ENCODE measurements around the gene GRIP1. TPM values are rescaled to one million over a fixed set of nuclear protein-coding genes. Genes with fewer than 3 reads are reported as not detected.

GRIP1 gene
- total RNA-seq, 1 experiment from 2014 or later: 0.23 TPM

GRCh38 chr12:66644151-66644550, 34.7 kb downstream of the GRIP1 start:
- intact Hi-C loops (cut with micrococcal nuclease; ENCODE audit: unreplicated experiment): no loop called here
- H3K4me1 ChIP-seq: no peaks in the 10 kb centered on the region
- H3K36me3 Mint-ChIP-seq (ENCODE audit: insufficient read depth, unreplicated experiment): no peaks in the 10 kb centered on the region
- H3K27ac Mint-ChIP-seq (ENCODE audit: unreplicated experiment): no peak overlapping the region
- ChIA-PET CTCF (no interaction called here), POLR2A (no interaction called here)
- no peak overlapping the region for H3K4me3 ChIP-seq (ENCODE audit: low read depth, low read length)
- no TSS peak for BruUV-seq (replicated peaks)
- DNase-seq: no peak
- no peak overlapping the region for H3K4me3 Mint-ChIP-seq (ENCODE audit: unreplicated experiment)
- H3K4me1 Mint-ChIP-seq (ENCODE audit: low read depth, unreplicated experiment): no peaks in the 10 kb centered on the region
- H3K9me3 Mint-ChIP-seq (ENCODE audit: unreplicated experiment): no peaks in the 10 kb centered on the region
- H3K27me3 ChIP-seq (replicated peaks; ENCODE audit: control insufficient read depth, insufficient read depth, low read length): no peaks in the 10 kb centered on the region
- TF ChIP-seq, protein P1, sequence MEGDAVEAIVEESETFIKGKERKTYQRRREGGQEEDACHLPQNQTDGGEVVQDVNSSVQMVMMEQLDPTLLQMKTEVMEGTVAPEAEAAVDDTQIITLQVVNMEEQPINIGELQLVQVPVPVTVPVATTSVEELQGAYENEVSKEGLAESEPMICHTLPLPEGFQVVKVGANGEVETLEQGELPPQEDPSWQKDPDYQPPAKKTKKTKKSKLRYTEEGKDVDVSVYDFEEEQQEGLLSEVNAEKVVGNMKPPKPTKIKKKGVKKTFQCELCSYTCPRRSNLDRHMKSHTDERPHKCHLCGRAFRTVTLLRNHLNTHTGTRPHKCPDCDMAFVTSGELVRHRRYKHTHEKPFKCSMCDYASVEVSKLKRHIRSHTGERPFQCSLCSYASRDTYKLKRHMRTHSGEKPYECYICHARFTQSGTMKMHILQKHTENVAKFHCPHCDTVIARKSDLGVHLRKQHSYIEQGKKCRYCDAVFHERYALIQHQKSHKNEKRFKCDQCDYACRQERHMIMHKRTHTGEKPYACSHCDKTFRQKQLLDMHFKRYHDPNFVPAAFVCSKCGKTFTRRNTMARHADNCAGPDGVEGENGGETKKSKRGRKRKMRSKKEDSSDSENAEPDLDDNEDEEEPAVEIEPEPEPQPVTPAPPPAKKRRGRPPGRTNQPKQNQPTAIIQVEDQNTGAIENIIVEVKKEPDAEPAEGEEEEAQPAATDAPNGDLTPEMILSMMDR (IDR thresholded peaks at IDR 0.05; ENCODE audit: insufficient read depth in 1 of 2, low read depth in 1 of 2, low read length in 1 of 2, severe bottlenecking in 1 of 2, unreplicated experiment in 1 of 2): no peak
- H3K9me3 ChIP-seq: no peaks in the 10 kb centered on the region
- no peaks in the 10 kb centered on the region for H3K36me3 ChIP-seq (ENCODE audit: control insufficient read depth, insufficient read depth, low read length)
- peaks cover 5% of the 10 kb centered on the region for H3K27me3 Mint-ChIP-seq (ENCODE audit: insufficient read depth, unreplicated experiment)

DNA sequence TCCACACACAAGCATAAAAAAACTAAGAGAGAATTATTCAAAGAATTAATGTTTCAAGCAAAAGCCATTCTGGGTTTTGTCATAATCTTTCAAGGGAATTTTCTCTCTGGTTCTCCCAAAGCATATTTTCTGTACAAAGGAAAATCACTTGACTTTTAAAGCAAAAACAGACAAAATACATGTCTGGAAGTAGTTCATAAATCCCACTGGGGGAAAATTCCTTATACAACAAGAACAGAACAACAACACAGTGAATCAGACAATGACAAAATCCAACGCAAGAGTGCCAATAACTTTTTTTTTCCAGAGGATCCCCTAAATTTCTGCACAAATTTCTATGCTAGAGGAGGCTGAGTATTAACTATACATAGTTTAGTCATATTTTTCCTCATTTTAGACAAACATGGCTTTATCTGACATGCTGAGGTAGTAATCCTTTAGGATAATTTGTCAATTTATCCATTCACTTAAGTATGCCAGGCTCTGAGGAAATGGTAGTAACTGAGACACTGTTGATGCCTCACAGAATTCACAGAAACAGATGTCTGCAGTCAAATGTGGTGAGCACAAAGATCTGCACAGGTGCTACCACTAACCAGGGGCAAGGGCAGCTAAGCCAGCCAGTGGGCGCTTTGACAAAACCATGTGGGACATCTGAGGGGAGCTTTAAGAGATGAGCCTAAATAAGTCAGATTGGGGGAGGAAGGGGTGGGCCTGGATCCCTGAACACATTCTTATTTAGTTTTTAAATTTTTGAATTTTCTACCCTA, 38.0 kb downstream of the GRIP1 start:
- DNase-seq: no peak
- H3K4me1 ChIP-seq: no peaks in the 10 kb centered on the region
- no peaks in the 10 kb centered on the region for H3K9me3 Mint-ChIP-seq (ENCODE audit: unreplicated experiment)
- TF ChIP-seq, protein P1 (IDR thresholded peaks at IDR 0.05; ENCODE audit: insufficient read depth in 1 of 2, low read depth in 1 of 2, low read length in 1 of 2, severe bottlenecking in 1 of 2, unreplicated experiment in 1 of 2): no peak
- H3K9me3 ChIP-seq: no peaks in the 10 kb centered on the region
- no TSS peak for BruUV-seq (replicated peaks)
- H3K27me3 Mint-ChIP-seq (ENCODE audit: insufficient read depth, unreplicated experiment): peaks cover 5% of the 10 kb centered on the region
- POLR2A ChIA-PET: no interaction called here
- no peaks in the 10 kb centered on the region for H3K36me3 ChIP-seq (ENCODE audit: control insufficient read depth, insufficient read depth, low read length)
- CTCF ChIA-PET: no interaction called here
- H3K27me3 ChIP-seq (replicated peaks; ENCODE audit: control insufficient read depth, insufficient read depth, low read length): no peaks in the 10 kb centered on the region
- H3K36me3 Mint-ChIP-seq (ENCODE audit: insufficient read depth, unreplicated experiment): no peaks in the 10 kb centered on the region
- no peak overlapping the region for H3K4me3 Mint-ChIP-seq (ENCODE audit: unreplicated experiment)
- H3K27ac Mint-ChIP-seq (ENCODE audit: unreplicated experiment): no peak overlapping the region
- H3K4me1 Mint-ChIP-seq (ENCODE audit: low read depth, unreplicated experiment): no peaks in the 10 kb centered on the region
- no peak overlapping the region for H3K4me3 ChIP-seq (ENCODE audit: low read depth, low read length)
- intact Hi-C loops (cut with micrococcal nuclease; ENCODE audit: unreplicated experiment): no loop called here

GRCh38 chr12:66638666-66639065, 40.2 kb downstream of the GRIP1 start:
- Histone ChIP-seq H3K4me1 (no peaks in the 10 kb centered on the region), H3K27me3 (replicated peaks; ENCODE audit: control insufficient read depth, insufficient read depth, low read length) (no peaks in the 10 kb centered on the region), H3K4me3 (ENCODE audit: low read depth, low read length) (no peak overlapping the region), H3K36me3 (ENCODE audit: control insufficient read depth, insufficient read depth, low read length) (no peaks in the 10 kb centered on the region), H3K9me3 (no peaks in the 10 kb centered on the region)
- Mint-ChIP-seq H3K4me3 (ENCODE audit: unreplicated experiment) (no peak overlapping the region), H3K27me3 (ENCODE audit: insufficient read depth, unreplicated experiment) (peaks cover 5% of the 10 kb centered on the region), H3K4me1 (ENCODE audit: low read depth, unreplicated experiment) (no peaks in the 10 kb centered on the region), H3K36me3 (ENCODE audit: insufficient read depth, unreplicated experiment) (no peaks in the 10 kb centered on the region), H3K27ac (ENCODE audit: unreplicated experiment) (no peak overlapping the region), H3K9me3 (ENCODE audit: unreplicated experiment) (no peaks in the 10 kb centered on the region)
- intact Hi-C loops (cut with micrococcal nuclease; ENCODE audit: unreplicated experiment): no loop called here
- ChIA-PET CTCF (no interaction called here), POLR2A (no interaction called here)
- no TSS peak for BruUV-seq (replicated peaks)
- TF ChIP-seq, protein P1 (IDR thresholded peaks at IDR 0.05; ENCODE audit: insufficient read depth in 1 of 2, low read depth in 1 of 2, low read length in 1 of 2, severe bottlenecking in 1 of 2, unreplicated experiment in 1 of 2): no peak
- DNase-seq: no peak
